HCT116 (cell line): ENCODE measurements around the gene ELOB. TPM values are rescaled to one million over a fixed set of nuclear protein-coding genes. Genes with fewer than 3 reads are reported as not detected.

Source experiments
- ATAC-seq: fragments of 200-7000 bp; cut with Tn5 transposase; 2 replicates; pipeline ENCODE4 v1.9.1; 2020; ENCODE audit warnings: mild to moderate bottlenecking, moderate library complexity
- BruUV-seq: library from RNA; stranded (reverse); fragments of 400-500 nt; replicated peaks from 2 replicates; lab custom pipeline; 2021; lab: Mats Ljungman, UMichigan
- CTCF ChIA-PET: fragments of 300-600 bp; sonication (Branson Sonifier 250); formaldehyde crosslinking; loops from one replicate; lab custom pipeline; 2021; ENCODE audit warnings: antibody characterized with exemption; lab: Charles Lee
- POLR2A ChIA-PET: fragments of 300-600, 350-600 bp; sonication (Branson Sonifier 250); formaldehyde crosslinking; loops from one replicate; lab custom pipeline; 2021; ENCODE audit warnings: antibody characterized with exemption; lab: Charles Lee
- RAD21 ChIA-PET, 2 experiments: fragments of 300-600 bp; sonication (Branson Sonifier 250); formaldehyde crosslinking; loops; one replicate each; lab custom pipeline; 2023; ENCODE audit warnings: low total read pairs in 2 of 2; ENCODE audit not compliant: uncharacterized antibody in 2 of 2, unreplicated experiment in 2 of 2, low non-redundant PET in 1 of 2; lab: Charles Lee
- DNase-seq: peaks from one replicate; pipeline ENCODE4 v3.0.0-alpha.2; 2010; ENCODE audit warnings: low read depth, low spot score
- H2AFZ ChIP-seq: fragments of 200-600 bp; shearing (Covaris generic), sonication (generic); 2 replicates; pipeline ENCODE4 v1.6.1; 2017; ENCODE audit warnings: low read depth, mixed run types, mixed read lengths, antibody characterized with exemption, low read length; ENCODE audit not compliant: poor library complexity, severe bottlenecking
- H3K27ac ChIP-seq: 2 replicates; pipeline ENCODE4 v1.5.1; 2012; ENCODE audit warnings: low read depth, low read length
- H3K27me3 ChIP-seq: fragments of 200-600 bp; sonication (generic); 2 replicates; pipeline ENCODE4 v1.6.1; 2016; ENCODE audit warnings: mixed run types, low read length, mixed read lengths; ENCODE audit not compliant: insufficient read depth
- H3K36me3 ChIP-seq, 2 experiments: fragments of 200-500 bp in 1 of 2; fragments of 200-600 bp in 1 of 2; sonication (Bioruptor generic) in 1 of 2; sonication (generic) in 1 of 2; 2 replicates each; pipeline versions ENCODE4 v1.5.1 to v1.6.1; 2014 to 2016; ENCODE audit warnings: low read length in 2 of 2, inconsistent platforms in 1 of 2, mixed read lengths in 1 of 2, mixed run types in 1 of 2; ENCODE audit not compliant: insufficient read depth in 2 of 2, control insufficient read depth in 1 of 2
- H3K4me1 ChIP-seq, 2 experiments: fragments of 200-600 bp in 1 of 2; sonication (generic) in 1 of 2; 2 replicates each; pipeline versions ENCODE4 v1.5.1 to v1.6.1; 2012 to 2017; ENCODE audit warnings: low read length in 2 of 2, inconsistent platforms in 1 of 2, mild to moderate bottlenecking in 1 of 2, mixed read lengths in 1 of 2, mixed run types in 1 of 2, moderate library complexity in 1 of 2; ENCODE audit not compliant: insufficient read depth in 2 of 2, control insufficient read depth in 1 of 2
- H3K4me2 ChIP-seq: fragments of 200-600 bp; sonication (generic); 2 replicates; pipeline ENCODE4 v1.6.1; 2017; ENCODE audit warnings: mixed run types, low read length, mixed read lengths
- H3K4me3 ChIP-seq, 2 experiments: fragments of 200-600 bp in 1 of 2; sonication (generic) in 1 of 2; replicated peaks in 1 of 2; 2 replicates each; pipeline ENCODE4 v1.5.1; 2011 to 2016; ENCODE audit warnings: low read length in 2 of 2, control low read depth in 1 of 2, low read depth in 1 of 2, mild to moderate bottlenecking in 1 of 2, mixed read lengths in 1 of 2, mixed run types in 1 of 2
- H3K79me2 ChIP-seq: fragments of 200-600 bp; sonication (generic); 2 replicates; pipeline ENCODE4 v1.6.1; 2017; ENCODE audit warnings: mild to moderate bottlenecking, mixed run types, low read length, moderate library complexity, mixed read lengths; ENCODE audit not compliant: insufficient read depth
- H3K9ac ChIP-seq: fragments of 200-600 bp; sonication (generic); 2 replicates; pipeline ENCODE4 v1.6.1; 2016; ENCODE audit warnings: low read length, mixed read lengths
- H3K9me2 ChIP-seq: fragments of 200-600 bp; sonication (generic), shearing (Covaris generic); 2 replicates; pipeline ENCODE4 v1.6.1; 2017; ENCODE audit warnings: mixed run types, mild to moderate bottlenecking, moderate library complexity; ENCODE audit not compliant: insufficient read depth
- H3K9me3 ChIP-seq, 2 experiments: fragments of 200-500 bp in 1 of 2; fragments of 200-600 bp in 1 of 2; sonication (Bioruptor generic) in 1 of 2; sonication (generic) in 1 of 2; 2 replicates each; pipeline ENCODE4 v1.6.1; 2014 to 2017; ENCODE audit warnings: low read length in 2 of 2, mixed read lengths in 2 of 2, inconsistent platforms in 1 of 2, low read depth in 1 of 2, mild to moderate bottlenecking in 1 of 2, mixed run types in 1 of 2, moderate library complexity in 1 of 2; ENCODE audit not compliant: control insufficient read depth in 1 of 2, insufficient read depth in 1 of 2
- H4K20me1 ChIP-seq: fragments of 200-600 bp; sonication (generic), shearing (Covaris generic); 2 replicates; pipeline ENCODE4 v1.6.1; 2017; ENCODE audit warnings: mixed run types, mild to moderate bottlenecking, moderate library complexity; ENCODE audit not compliant: insufficient read depth
- CBX3 ChIP-seq: IDR thresholded peaks from 2 replicates; pipeline ENCODE4 v1.6.1; 2012; ENCODE audit warnings: low read depth
- ELF1 ChIP-seq: IDR thresholded peaks from 2 replicates; pipeline ENCODE4 v1.6.1; 2012; ENCODE audit warnings: low read depth, borderline replicate concordance
- FOSL1 ChIP-seq: IDR thresholded peaks from 2 replicates; pipeline ENCODE4 v1.6.1; 2012; ENCODE audit warnings: low read depth
- POLR2AphosphoS5 ChIP-seq: IDR thresholded peaks from 2 replicates; pipeline ENCODE4 v1.6.1; 2011; ENCODE audit warnings: mild to moderate bottlenecking, low read depth, low read length, moderate library complexity
- SRF ChIP-seq: IDR thresholded peaks from 2 replicates; pipeline ENCODE4 v1.6.1; 2012; ENCODE audit warnings: low read depth
- ZFX ChIP-seq: fragments of 450-650 bp; IDR thresholded peaks from 2 replicates; pipeline ENCODE4 v1.6.1; 2017
- intact Hi-C: fragments of 100-400 bp; cut with micrococcal nuclease; formaldehyde crosslinking; loops from 2 replicates; pipeline ENCODE4 v1.10.0; 2022
- total RNA-seq: library from RNA; stranded (reverse); gene quantifications from one replicate; pipeline ENCODE4 v1.2.1, GENCODE V29; 2021; ENCODE audit not compliant: unreplicated experiment
- TF ChIP-seq, protein P1 (sequence below): IDR thresholded peaks from 2 replicates; pipeline ENCODE4 v1.6.1; 2012; ENCODE audit warnings: low read depth
- TF ChIP-seq, protein P2 (sequence below), 3 experiments: fragments of 200-600 bp in 1 of 3; sonication (generic) in 1 of 3; IDR thresholded peaks in 2 of 3; conservative IDR thresholded peaks in 1 of 3; 2 replicates each; pipeline ENCODE4 v1.5.1; 2012 to 2017; ENCODE audit warnings: low read depth in 2 of 3, low read length in 2 of 3, antibody characterized with exemption in 1 of 3, borderline replicate concordance in 1 of 3, control low read depth in 1 of 3, mild to moderate bottlenecking in 1 of 3, mixed read lengths in 1 of 3, mixed run types in 1 of 3, moderate library complexity in 1 of 3; ENCODE audit not compliant: insufficient read depth in 1 of 3

ELOB gene
- total RNA-seq, 1 experiment from 2014 or later = 239 TPM

DNA sequence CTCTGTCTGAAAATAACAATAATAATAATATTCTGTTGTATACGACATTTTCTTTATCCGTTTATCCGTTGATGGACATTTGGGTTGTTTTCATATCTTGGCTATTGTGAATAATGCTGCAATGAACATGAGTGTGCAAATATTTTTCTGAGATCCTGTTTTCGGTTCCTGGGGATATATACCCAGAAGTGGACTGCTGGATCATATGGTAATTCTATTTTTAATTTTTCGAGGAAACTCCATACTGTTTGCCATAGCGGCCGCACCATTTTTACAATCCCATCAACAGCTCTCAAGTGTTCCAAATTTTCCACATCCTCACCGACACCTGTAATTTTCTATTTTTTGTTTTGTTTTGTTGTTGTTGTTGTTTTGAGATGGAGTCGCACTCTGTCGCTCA is 15.9 kb upstream of the ELOB start:
- Histone ChIP-seq H3K27me3 (no peaks in the 10 kb centered on the region), H3K4me2 (no peak overlapping the region), H2AFZ (no peak overlapping the region), H3K9me3 (no peaks in the 10 kb centered on the region), H3K4me1 (peaks cover 8 to 16% of the 10 kb centered on the region in 2 experiments), H3K79me2 (no peaks in the 10 kb centered on the region), H3K27ac (no peak overlapping the region), H3K9ac (no peak overlapping the region), H3K4me3 (no peak overlapping the region), H4K20me1 (no peaks in the 10 kb centered on the region)
- BruUV-seq = no TSS peak
- ChIA-PET CTCF (interaction anchor here (1.2 kb wide), 1 partner anchor 134 kb away, joined by 3 read pairs; no protein-coding TSS in a partner anchor), RAD21 (no interaction called here), POLR2A (interaction anchor here (1.4 kb wide), 1 partner anchor 21 kb away, joined by 3 read pairs; no protein-coding TSS in a partner anchor)
- intact Hi-C loops = no loop called here
- ATAC-seq = no peak
- TF ChIP-seq, protein P1, sequence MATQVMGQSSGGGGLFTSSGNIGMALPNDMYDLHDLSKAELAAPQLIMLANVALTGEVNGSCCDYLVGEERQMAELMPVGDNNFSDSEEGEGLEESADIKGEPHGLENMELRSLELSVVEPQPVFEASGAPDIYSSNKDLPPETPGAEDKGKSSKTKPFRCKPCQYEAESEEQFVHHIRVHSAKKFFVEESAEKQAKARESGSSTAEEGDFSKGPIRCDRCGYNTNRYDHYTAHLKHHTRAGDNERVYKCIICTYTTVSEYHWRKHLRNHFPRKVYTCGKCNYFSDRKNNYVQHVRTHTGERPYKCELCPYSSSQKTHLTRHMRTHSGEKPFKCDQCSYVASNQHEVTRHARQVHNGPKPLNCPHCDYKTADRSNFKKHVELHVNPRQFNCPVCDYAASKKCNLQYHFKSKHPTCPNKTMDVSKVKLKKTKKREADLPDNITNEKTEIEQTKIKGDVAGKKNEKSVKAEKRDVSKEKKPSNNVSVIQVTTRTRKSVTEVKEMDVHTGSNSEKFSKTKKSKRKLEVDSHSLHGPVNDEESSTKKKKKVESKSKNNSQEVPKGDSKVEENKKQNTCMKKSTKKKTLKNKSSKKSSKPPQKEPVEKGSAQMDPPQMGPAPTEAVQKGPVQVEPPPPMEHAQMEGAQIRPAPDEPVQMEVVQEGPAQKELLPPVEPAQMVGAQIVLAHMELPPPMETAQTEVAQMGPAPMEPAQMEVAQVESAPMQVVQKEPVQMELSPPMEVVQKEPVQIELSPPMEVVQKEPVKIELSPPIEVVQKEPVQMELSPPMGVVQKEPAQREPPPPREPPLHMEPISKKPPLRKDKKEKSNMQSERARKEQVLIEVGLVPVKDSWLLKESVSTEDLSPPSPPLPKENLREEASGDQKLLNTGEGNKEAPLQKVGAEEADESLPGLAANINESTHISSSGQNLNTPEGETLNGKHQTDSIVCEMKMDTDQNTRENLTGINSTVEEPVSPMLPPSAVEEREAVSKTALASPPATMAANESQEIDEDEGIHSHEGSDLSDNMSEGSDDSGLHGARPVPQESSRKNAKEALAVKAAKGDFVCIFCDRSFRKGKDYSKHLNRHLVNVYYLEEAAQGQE = no peak
- TF ChIP-seq ZFX (no peak), ELF1 (no peak)
- TF ChIP-seq, all 23 proteins: peak for 0
- H3K36me3 ChIP-seq = no peaks in the 10 kb centered on the region
- DNase-seq = no peak
- H3K9me2 ChIP-seq = no peaks in the 10 kb centered on the region; the same call in 1 of the 2 replicates

DNA sequence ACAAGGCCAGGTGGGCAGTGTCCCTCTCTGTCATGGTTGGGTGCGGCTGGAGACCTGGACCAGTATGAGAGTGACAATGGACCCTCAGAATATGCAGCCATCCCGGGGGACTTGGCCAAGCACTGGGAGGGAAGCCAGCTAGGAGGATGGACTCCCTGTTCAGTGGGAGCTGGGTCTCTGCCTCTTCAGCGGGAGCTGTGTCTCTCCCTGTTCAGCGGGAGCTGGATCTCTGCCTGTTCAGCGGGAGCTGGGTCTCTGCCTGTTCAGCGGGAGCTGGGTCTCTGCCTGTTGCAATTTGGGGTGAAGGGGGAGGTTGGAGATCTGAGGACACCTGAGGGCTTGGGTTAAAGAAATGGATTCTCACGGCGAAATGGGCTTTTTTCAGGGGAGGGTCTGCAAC is 14.1 kb upstream of the ELOB start:
- H3K4me3 ChIP-seq = no peak overlapping the region
- intact Hi-C loops = no loop called here
- H3K9me2 ChIP-seq = no peaks in the 10 kb centered on the region; the same call in 1 of the 2 replicates
- no peaks in the 10 kb centered on the region for H3K36me3 ChIP-seq
- ChIA-PET POLR2A (no interaction called here), RAD21 (no interaction called here), CTCF (no interaction called here)
- H3K79me2 ChIP-seq = no peaks in the 10 kb centered on the region
- no peak overlapping the region for H3K9ac ChIP-seq
- H4K20me1 ChIP-seq = no peaks in the 10 kb centered on the region
- H2AFZ ChIP-seq = no peak overlapping the region
- no peaks in the 10 kb centered on the region for H3K27me3 ChIP-seq
- no TSS peak for BruUV-seq
- H3K27ac ChIP-seq = no peak overlapping the region
- DNase-seq (no peak), ATAC-seq (no peak)
- H3K9me3 ChIP-seq = no peaks in the 10 kb centered on the region
- H3K4me1 ChIP-seq = peaks cover 10 to 19% of the 10 kb centered on the region in 2 experiments
- H3K4me2 ChIP-seq = no peak overlapping the region
- TF ChIP-seq, protein P1 = no peak
- no peak for TF ChIP-seq POLR2AphosphoS5
- TF ChIP-seq ZFX = no peak
- no peak for TF ChIP-seq CBX3
- TF ChIP-seq FOSL1 = no peak
- TF ChIP-seq, protein P2, sequence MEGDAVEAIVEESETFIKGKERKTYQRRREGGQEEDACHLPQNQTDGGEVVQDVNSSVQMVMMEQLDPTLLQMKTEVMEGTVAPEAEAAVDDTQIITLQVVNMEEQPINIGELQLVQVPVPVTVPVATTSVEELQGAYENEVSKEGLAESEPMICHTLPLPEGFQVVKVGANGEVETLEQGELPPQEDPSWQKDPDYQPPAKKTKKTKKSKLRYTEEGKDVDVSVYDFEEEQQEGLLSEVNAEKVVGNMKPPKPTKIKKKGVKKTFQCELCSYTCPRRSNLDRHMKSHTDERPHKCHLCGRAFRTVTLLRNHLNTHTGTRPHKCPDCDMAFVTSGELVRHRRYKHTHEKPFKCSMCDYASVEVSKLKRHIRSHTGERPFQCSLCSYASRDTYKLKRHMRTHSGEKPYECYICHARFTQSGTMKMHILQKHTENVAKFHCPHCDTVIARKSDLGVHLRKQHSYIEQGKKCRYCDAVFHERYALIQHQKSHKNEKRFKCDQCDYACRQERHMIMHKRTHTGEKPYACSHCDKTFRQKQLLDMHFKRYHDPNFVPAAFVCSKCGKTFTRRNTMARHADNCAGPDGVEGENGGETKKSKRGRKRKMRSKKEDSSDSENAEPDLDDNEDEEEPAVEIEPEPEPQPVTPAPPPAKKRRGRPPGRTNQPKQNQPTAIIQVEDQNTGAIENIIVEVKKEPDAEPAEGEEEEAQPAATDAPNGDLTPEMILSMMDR (IDR thresholded peaks at IDR 0.05 in 2 of 3, conservative IDR thresholded peaks at IDR 0.05 in 1 of 3; ENCODE audit: borderline replicate concordance in 1 of 3, insufficient read depth in 1 of 3, low read depth in 2 of 3, low read length in 2 of 3) = no peak
- TF ChIP-seq SRF = no peak
